Endothelial cell of umbilical vein (primary cell): Measurements from ENCODE around the gene PSME3IP1. TPM values are rescaled to one million over a fixed set of nuclear protein-coding genes. Genes with fewer than 3 reads are reported as not detected.

Experiments
- BruUV-seq: library from RNA; stranded (reverse); fragments of 400-500 nt; replicated peaks from 2 replicates; lab custom pipeline; 2021; lab: Mats Ljungman, UMichigan
- CTCF ChIA-PET: fragments of 300-600, 350-600 bp; sonication (Branson Sonifier 250); formaldehyde crosslinking; loops from one replicate; lab custom pipeline; 2021; ENCODE audit warnings: antibody characterized with exemption, inconsistent platforms; lab: Charles Lee
- POLR2A ChIA-PET: fragments of 300-600, 350-600 bp; sonication (Branson Sonifier 250); formaldehyde crosslinking; loops from one replicate; lab custom pipeline; 2021; ENCODE audit warnings: antibody characterized with exemption, inconsistent platforms; lab: Charles Lee
- DNase-seq: peaks from one replicate; pipeline ENCODE4 v3.0.0-alpha.2; 2011; ENCODE audit warnings: low read depth, low spot score
- FAIRE-seq: peaks from 2 replicates; lab custom pipeline; 2011; peaks lifted over from hg19 to GRCh38; lab: Jason Lieb, UNC
- H2AFZ ChIP-seq: 2 replicates; pipeline ENCODE4 v1.6.0; 2012; ENCODE audit warnings: low read depth, low read length, control low read depth, inconsistent platforms
- H3K27ac ChIP-seq: 2 replicates; pipeline ENCODE4 v1.5.1; 2011; ENCODE audit warnings: low read depth, mild to moderate bottlenecking, control low read depth, low read length, moderate library complexity; ENCODE audit not compliant: insufficient read depth
- H3K27me3 ChIP-seq, 2 experiments: 2 replicates each; pipeline versions ENCODE4 v1.6.0 to v1.6.1; 2011; ENCODE audit warnings: low read length in 2 of 2, mixed read lengths in 1 of 2; ENCODE audit not compliant: control insufficient read depth in 2 of 2, insufficient read depth in 2 of 2
- H3K36me3 ChIP-seq, 2 experiments: 2 replicates in 1 of 2; 3 replicates in 1 of 2; pipeline ENCODE4 v1.5.1; 2011; ENCODE audit warnings: low read length in 2 of 2, mild to moderate bottlenecking in 1 of 2, moderate library complexity in 1 of 2; ENCODE audit not compliant: control insufficient read depth in 2 of 2, insufficient read depth in 2 of 2; ENCODE audit errors: extremely low read depth in 1 of 2
- H3K4me1 ChIP-seq: 3 replicates; pipeline ENCODE4 v1.5.1; 2011; ENCODE audit warnings: mild to moderate bottlenecking, low read length; ENCODE audit not compliant: control insufficient read depth, insufficient read depth; ENCODE audit errors: extremely low read depth
- H3K4me2 ChIP-seq: 2 replicates; pipeline ENCODE4 v1.6.1; 2011; ENCODE audit warnings: low read length, control low read depth, mixed read lengths; ENCODE audit not compliant: insufficient read depth
- H3K4me3 ChIP-seq, 3 experiments: fragments of 200-600 bp in 1 of 3; sonication (generic), shearing (Covaris generic) in 1 of 3; replicated peaks in 1 of 3; 2 replicates each; pipeline ENCODE4 v1.5.1; 2011 to 2016; ENCODE audit warnings: control low read depth in 3 of 3, low read length in 3 of 3, mild to moderate bottlenecking in 2 of 3, inconsistent platforms in 1 of 3, low read depth in 1 of 3, moderate library complexity in 1 of 3; ENCODE audit not compliant: insufficient read depth in 1 of 3
- H3K79me2 ChIP-seq: 2 replicates; pipeline ENCODE4 v1.6.0; 2012; ENCODE audit warnings: low read length, inconsistent platforms; ENCODE audit not compliant: control insufficient read depth, insufficient read depth
- H3K9ac ChIP-seq: replicated peaks from 2 replicates; pipeline ENCODE3; 2011; ENCODE audit warnings: low read length, control low read depth; ENCODE audit not compliant: insufficient read depth; ENCODE audit errors: extremely low read depth
- H3K9me1 ChIP-seq: replicated peaks from 3 replicates; pipeline ENCODE4 v1.6.0; 2011; ENCODE audit warnings: mild to moderate bottlenecking, low read length; ENCODE audit not compliant: control insufficient read depth, insufficient read depth; ENCODE audit errors: extremely low read depth
- H3K9me3 ChIP-seq: replicated peaks from 2 replicates; pipeline ENCODE4 v1.5.1; 2012; ENCODE audit warnings: low read length, inconsistent platforms; ENCODE audit not compliant: control insufficient read depth, insufficient read depth
- H4K20me1 ChIP-seq: replicated peaks from 2 replicates; pipeline ENCODE3; 2011; ENCODE audit warnings: mild to moderate bottlenecking, low read length; ENCODE audit not compliant: control insufficient read depth, insufficient read depth; ENCODE audit errors: extremely low read depth
- EZH2 ChIP-seq: IDR thresholded peaks from 2 replicates; pipeline ENCODE4 v1.6.1; 2012; ENCODE audit warnings: borderline replicate concordance, low read depth, mild to moderate bottlenecking, moderate library complexity, low read length, inconsistent platforms; ENCODE audit not compliant: severe bottlenecking
- FOS ChIP-seq: IDR thresholded peaks from 2 replicates; pipeline ENCODE4 v1.6.1; 2011; ENCODE audit warnings: mild to moderate bottlenecking, low read length, moderate library complexity, borderline replicate concordance; ENCODE audit not compliant: insufficient read depth
- POLR2A ChIP-seq: IDR thresholded peaks from 2 replicates; pipeline ENCODE4 v1.6.1; 2012; ENCODE audit warnings: low read depth, mild to moderate bottlenecking, control low read depth, low read length
- POLR2AphosphoS5 ChIP-seq: IDR thresholded peaks from 2 replicates; pipeline ENCODE4 v1.6.1; 2012; ENCODE audit warnings: low read depth, mild to moderate bottlenecking, control low read depth, low read length, moderate library complexity; ENCODE audit not compliant: insufficient read depth
- dilution Hi-C: fragments of 300-500 bp; cut with MboI; formaldehyde crosslinking; loops from one replicate; pipeline ENCODE4 v1.15.0; 2019; ENCODE audit warnings: low sequenced_read_pairs; ENCODE audit not compliant: extremely low pct_ligation_motif_present
- intact Hi-C: fragments of 100-400 bp; cut with micrococcal nuclease; formaldehyde crosslinking; loops from one replicate; pipeline ENCODE4 v1.10.0; 2022
- polyA plus RNA-seq, 4 experiments: library from polyadenylated mRNA; depleted of rRNA in 3 of 4; stranded (reverse) in 3 of 4; unstranded in 1 of 4; fragments of >200 nt; gene quantifications; 2 replicates each; pipeline versions ENCODE4 v1.2.1 to v1.2.3, GENCODE V29; 2011 to 2012; ENCODE audit warnings: missing spikeins in 1 of 4
- total RNA-seq: library from RNA; stranded (reverse); gene quantifications from 2 replicates; pipeline ENCODE4 v1.2.3, GENCODE V29; 2021
- TF ChIP-seq, protein P1 (sequence below), 2 donors: IDR thresholded peaks; 1 replicate in 1 of 2; 2 replicates in 1 of 2; pipeline ENCODE4 v1.5.1; 2011; ENCODE audit warnings: low read length in 2 of 2, mild to moderate bottlenecking in 2 of 2, moderate library complexity in 2 of 2, control low read depth in 1 of 2, inconsistent platforms in 1 of 2, low read depth in 1 of 2; ENCODE audit not compliant: insufficient read depth in 1 of 2; ENCODE audit errors: extremely low read depth in 1 of 2

PSME3IP1 gene
- total and polyA plus RNA-seq, 2 donors (not counting 3 experiments of a cell fraction or from before 2014, with no cell fraction given), result 86.2 to 91.8 TPM

GRCh38 chr16:57140931-57141668 is 44.7 kb downstream of the PSME3IP1 start:
- H3K27me3 ChIP-seq, result no peaks in the 10 kb centered on the region
- H3K4me3 ChIP-seq, result no peak overlapping the region
- no peak overlapping the region for H2AFZ ChIP-seq
- TF ChIP-seq EZH2 (no peak), FOS (no peak), POLR2AphosphoS5 (no peak), POLR2A (no peak)
- TF ChIP-seq, protein P1, sequence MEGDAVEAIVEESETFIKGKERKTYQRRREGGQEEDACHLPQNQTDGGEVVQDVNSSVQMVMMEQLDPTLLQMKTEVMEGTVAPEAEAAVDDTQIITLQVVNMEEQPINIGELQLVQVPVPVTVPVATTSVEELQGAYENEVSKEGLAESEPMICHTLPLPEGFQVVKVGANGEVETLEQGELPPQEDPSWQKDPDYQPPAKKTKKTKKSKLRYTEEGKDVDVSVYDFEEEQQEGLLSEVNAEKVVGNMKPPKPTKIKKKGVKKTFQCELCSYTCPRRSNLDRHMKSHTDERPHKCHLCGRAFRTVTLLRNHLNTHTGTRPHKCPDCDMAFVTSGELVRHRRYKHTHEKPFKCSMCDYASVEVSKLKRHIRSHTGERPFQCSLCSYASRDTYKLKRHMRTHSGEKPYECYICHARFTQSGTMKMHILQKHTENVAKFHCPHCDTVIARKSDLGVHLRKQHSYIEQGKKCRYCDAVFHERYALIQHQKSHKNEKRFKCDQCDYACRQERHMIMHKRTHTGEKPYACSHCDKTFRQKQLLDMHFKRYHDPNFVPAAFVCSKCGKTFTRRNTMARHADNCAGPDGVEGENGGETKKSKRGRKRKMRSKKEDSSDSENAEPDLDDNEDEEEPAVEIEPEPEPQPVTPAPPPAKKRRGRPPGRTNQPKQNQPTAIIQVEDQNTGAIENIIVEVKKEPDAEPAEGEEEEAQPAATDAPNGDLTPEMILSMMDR (IDR thresholded peaks at IDR 0.05; ENCODE audit: extremely low read depth in 1 of 2, insufficient read depth in 1 of 2, low read depth in 1 of 2, low read length in 2 of 2), result no peak
- no peaks in the 10 kb centered on the region for H4K20me1 ChIP-seq
- H3K36me3 ChIP-seq, result no peaks in the 10 kb centered on the region
- no peaks in the 10 kb centered on the region for H3K9me1 ChIP-seq
- peaks cover 37% of the 10 kb centered on the region for H3K4me1 ChIP-seq
- DNase-seq (no peak), FAIRE-seq (no peak)
- CTCF ChIA-PET, result interaction anchor here (1.0 to 2.5 kb wide), 3 partner anchors 11 to 57 kb away, joined by 3 to 16 read pairs (median 6); partner anchors contain the start of gene CPNE2
- no peaks in the 10 kb centered on the region for H3K79me2 ChIP-seq
- H3K9ac ChIP-seq, result no peak overlapping the region
- H3K27ac ChIP-seq, result no peak overlapping the region
- H3K9me3 ChIP-seq, result no peaks in the 10 kb centered on the region
- intact Hi-C loops, result loop anchor here (2.0 kb wide), 1 partner anchor 16 kb away; no protein-coding TSS in a partner anchor
- no peak overlapping the region for H3K4me2 ChIP-seq
- no TSS peak for BruUV-seq
- POLR2A ChIA-PET, result no interaction called here
- dilution Hi-C loops, result no loop called here
